HG02938 (cell line): Measurements from ENCODE around the gene IPO4.

Experiments
- ATAC-seq: cut with Tn5 transposase; IDR thresholded peaks from one replicate; pipeline ENCODE4 v1.9.1; 2021; ENCODE audit warnings: mild to moderate bottlenecking, moderate library complexity; ENCODE audit not compliant: unreplicated experiment

The IPO4 gene

DNA sequence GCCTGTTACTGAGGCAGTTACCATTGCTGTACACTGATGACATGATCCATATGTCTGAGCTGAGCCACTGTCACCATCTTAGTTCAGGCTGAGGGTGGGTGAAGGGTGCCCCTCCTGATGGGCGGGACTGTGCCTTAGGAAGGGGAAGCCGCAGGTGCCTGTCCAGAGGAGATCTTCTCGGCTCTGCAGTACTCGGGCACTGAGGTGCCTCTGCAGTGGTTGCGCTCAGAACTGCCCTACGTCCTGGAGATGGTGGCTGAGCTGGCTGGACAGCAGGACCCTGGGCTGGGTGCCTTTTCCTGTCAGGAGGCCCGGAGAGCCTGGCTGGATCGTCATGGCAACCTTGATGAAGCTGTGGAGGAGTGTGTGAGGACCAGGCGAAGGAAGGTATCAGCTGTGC is 37.6 kb downstream of the IPO4 start:
- no peak for ATAC-seq

DNA sequence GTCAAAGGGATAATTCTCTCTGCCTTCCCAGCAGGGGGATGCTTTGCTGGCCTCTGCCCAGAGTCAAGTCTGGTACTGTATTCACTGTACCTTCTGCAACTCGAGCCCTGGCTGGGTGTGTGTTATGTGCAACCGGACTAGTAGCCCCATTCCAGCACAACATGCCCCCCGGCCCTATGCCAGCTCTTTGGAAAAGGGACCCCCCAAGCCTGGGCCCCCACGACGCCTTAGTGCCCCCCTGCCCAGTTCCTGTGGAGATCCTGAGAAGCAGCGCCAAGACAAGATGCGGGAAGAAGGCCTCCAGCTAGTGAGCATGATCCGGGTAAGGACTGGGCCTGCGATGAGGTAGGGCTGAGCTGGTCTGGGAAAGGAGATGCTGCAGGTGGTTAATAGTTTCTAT is 38.0 kb downstream of the IPO4 start:
- ATAC-seq: no peak

DNA sequence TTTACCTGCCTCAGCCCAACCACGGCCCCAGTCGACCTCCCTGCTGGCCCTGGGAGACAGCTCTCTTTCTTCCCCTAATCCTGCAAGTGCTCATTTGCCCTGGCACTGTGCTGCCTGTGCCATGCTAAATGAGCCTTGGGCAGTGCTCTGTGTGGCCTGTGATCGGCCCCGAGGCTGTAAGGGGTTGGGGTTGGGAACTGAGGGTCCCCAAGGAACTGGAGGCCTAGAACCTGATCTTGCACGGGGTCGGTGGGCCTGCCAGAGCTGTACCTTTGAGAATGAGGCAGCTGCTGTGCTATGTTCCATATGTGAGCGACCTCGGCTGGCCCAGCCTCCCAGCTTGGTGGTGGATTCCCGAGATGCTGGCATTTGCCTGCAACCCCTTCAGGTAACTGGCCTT is 38.6 kb downstream of the IPO4 start:
- no peak for ATAC-seq

DNA sequence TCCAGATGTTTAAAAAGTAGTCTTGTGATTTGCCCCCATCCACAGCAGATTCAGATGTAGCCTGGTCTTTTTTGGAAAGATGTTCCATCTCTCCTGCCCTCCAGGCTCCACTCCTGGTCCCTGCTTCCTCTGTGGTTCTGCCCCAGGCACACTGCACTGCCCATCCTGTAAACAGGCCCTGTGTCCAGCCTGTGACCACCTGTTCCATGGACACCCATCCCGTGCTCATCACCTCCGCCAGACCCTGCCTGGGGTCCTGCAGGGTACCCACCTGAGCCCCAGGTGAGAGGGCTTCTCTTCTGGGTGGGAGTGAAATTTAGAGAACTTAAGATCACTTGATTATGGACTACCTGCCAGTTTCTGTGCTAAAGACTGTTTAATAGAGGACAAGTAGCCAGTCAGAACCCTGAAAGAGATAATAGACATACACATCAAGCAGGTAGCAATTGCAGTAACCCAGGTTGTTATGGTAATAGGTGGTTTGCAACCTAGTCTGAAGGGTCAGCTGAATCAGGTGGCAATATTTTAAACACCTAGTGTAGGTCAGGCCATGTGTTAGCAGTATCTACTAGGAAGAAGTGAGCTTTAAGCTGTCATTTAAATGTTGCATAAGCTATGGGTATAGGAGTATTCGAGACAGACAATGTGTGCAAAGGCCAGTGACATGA is 39.2 kb downstream of the IPO4 start:
- no peak for ATAC-seq

DNA sequence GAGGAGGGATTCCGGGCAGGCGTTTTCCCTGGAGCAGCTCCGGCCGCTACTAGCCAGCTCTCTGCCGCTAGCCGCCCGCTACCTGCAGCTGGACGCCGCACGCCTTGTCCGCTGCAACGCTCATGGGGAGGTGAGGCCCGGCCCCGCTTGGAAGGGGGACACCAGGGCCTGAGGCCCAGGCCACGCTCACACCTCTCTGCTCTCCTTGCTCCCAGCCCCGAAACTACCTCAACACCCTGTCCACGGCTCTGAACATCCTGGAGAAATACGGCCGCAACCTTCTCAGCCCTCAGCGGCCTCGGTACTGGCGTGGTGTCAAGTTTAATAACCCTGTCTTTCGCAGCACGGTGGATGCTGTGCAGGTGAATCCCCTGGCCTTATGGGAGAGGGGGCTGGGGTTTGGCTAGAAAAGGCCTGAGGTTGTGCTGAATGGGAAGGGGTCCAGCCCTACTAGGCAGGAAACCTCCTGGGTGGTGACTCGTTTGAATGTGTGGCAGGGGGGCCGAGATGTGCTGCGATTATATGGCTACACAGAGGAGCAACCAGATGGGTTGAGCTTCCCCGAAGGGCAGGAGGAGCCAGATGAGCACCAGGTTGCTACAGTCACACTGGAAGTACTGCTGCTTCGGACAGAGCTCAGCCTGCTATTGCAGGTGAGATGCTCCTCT is 40.7 kb downstream of the IPO4 start:
- ATAC-seq: no peak

DNA sequence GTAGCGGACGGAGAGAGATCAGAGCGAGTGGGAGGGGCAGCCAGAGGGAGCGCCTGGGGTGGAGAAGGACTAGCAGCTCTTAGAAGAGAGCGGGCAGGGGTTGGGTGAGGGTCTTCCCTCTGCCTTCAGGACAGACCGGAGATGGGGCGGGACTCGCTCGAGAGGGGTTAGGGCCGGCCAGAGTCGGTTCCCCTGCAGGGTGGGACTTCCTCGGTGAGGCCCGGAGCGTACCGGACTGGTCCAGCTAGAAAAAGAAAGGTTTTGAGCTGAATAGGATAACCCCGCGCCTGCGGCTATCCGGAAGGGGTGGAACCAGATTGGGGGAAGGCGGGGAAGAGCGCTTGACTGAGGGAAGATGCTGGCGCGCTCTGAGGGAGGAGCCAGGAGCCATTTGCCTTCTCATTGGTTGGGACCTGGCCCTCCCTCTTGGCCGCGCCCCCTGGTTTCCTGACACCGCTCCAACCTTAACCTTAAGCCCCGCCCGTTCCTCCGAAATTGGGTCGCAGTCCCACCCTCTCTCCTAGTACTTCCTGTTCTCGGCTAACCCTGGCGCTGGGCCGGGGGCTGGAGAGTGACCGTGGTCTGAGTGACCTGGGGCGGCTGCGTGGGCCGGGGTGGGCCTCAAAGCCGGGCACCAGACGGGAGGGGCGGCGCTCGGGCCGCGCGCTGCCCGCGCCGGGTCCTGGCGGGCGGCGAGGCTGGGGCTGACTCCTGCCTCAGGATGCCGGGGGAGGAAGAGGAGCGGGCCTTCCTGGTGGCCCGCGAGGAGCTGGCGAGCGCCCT is 41.4 kb downstream of the IPO4 start, which contains the start of gene RNF31:
Gene RNF31, plus strand, starts transcription at position 521 of the 783 bp plus-strand sequence. Its CDS starts 201 bp downstream, at position 722.
- peak; percentile 85 for ATAC-seq

DNA sequence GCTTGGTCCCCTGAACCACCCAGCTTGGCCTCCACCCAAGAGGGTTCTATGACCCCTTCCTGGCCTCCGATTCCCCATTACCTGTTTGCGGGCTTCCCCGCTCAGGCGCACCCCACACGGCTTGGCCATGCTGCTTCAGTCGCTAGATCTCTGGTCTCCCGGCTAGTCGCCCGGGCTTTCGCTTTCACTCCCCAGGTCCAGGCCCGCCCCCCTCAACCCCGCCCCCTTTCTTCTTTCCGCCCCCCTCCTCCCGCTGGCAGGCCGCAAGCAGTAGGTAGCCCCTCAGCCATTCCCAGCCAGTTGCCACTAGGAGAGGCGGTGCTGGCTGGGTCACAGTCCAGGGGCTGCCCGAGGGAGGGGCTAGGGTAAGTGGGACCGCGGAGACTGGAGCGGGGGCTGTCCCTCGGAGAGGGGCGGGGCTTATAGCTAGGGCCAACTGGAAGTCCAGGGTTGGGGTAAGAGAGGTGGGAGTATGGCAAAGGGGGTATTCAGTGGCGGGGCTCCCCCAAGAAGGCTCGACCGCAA is 42.1 kb downstream of the IPO4 start, which contains the start of gene PSME2:
Gene PSME2, minus strand, starts transcription at position 158 of the 525 bp plus-strand sequence. Its CDS starts 29 bp downstream, at position 129.
- ATAC-seq: peak; percentile 53

DNA sequence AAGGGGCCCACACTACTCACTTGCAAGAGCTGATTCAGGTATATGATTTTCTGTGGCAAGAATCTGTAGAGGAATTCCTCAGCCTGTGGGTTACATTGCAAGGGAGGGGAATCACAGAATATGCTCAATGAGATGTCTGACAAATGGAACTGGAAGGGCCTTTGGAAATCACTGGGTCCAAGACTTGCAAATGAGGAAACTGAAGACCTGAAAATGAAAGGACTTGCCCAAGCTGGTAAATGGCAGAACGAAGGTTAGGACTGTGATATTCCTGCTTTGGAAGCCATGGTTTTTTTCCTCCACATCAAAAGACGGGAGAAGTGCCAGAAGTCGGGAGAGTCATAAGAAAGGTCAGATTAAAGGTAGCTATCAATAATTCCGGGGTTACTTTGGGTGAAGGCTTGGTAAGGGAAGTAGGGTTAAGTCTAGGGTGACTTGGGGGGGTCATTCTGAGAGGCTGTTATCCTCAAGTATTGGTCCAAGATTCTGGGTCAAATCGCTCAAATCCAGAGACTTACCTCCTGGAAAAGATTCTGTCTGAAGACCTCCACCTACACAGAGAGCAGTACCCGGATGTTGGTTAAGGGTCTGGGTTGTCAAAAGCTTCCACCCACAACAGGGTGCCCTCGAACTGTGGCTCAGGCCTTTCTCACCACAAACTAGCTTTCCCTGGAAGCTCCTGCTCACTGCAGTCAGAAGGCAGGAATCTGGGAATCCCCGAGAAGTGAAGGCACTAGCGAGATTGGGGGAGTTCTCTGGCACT is 42.7 kb downstream of the IPO4 start:
- no peak for ATAC-seq

DNA sequence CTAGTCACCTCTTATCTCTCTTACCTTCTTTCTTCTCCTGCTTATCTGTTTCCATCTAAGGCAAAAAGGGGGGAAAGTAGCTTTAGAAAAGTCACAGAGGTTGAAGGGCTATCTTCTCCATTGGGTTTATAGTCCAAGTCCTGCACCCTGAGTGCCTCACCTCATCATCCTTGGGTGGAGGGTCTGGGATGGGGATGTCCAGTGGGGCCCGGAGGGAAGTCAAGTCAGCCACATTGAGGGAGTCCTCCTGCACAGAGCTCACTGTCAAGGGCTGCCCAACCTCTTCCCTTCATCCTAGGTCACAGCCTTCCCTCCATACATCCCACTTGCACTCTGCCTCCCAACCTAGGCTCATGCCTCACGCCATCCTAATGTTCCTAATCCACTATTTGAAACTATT is 43.4 kb downstream of the IPO4 start:
- no peak for ATAC-seq

DNA sequence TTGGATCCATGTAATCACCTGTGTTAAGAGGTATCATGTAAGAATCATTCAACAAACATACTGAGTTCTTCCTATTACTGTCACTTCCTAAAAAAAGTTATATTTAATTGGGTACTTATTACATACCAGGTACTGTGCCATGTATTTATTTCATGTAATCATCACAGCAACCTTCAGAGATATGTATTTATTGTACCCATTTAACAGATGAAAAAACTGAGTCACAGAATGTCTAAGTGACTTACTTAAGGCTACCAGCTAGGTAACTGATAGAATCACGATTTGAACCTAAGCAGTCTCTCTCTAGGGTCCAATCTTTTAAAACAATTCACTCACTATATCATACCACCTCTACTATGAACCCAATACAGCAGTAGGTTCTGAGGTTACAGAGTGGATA is 44.2 kb downstream of the IPO4 start:
- no peak for ATAC-seq

DNA sequence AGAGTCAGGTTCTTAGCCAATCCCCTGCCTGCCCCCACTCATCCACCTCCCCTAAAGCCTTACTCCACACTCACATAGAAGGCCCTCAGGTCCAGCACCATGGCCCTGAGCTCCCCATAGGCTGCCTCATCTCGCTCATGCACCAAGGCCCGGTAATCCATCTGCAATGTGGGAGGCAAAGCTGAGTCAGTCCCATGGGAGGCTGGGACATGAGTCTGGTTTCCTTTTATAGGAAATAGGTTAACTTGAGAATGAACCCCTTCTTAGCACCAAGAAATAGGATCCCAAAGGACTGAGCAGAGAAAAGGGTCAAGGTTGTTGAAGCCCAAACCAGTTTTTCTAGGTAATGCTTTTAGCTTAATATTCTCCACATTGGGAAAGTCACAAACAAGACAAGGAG is 45.1 kb downstream of the IPO4 start:
- no peak for ATAC-seq

DNA sequence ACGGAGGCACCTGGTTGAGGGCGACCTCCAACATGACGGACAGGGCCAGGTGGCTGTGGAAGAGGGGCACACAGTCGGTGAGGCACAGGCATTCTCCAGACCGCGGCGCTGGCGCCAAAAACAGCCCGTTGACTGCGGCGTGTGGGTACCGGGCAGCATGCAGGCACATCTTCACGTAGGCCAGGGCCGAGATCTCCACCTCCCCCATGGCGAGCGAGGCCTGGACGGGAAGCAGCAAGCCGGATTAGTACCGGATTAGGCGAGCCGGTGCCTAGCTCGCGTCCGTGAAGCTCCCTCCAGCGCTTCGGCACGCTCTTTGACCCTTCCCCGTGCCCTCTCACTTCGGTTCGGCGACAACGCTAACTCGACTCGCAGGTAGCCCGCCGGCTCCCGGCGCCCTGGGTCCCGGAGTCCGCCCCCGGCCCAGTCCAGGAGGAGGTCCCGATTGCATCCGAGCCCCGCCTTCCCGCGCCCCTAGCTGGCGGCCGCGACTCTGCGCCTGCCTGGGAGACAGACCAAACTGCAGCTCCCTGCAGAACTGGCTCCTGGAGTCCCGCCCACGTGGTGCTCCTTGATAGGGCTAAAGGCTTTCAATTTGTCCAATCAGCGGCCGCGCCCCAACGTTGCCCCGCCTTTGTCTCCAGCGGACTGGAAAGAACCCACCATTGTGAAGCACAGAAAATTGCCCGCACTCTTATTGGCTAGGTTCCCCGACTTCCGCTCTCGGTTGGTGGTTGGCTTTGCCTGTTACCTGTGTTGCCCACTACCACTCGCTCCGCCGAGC is 47.3 kb downstream of the IPO4 start, which contains the start of gene EMC9:
Gene EMC9, minus strand, starts transcription at position 495 of the 784 bp plus-strand sequence. Its CDS starts 287 bp downstream, at position 208.
- peak; percentile 86 for ATAC-seq

DNA sequence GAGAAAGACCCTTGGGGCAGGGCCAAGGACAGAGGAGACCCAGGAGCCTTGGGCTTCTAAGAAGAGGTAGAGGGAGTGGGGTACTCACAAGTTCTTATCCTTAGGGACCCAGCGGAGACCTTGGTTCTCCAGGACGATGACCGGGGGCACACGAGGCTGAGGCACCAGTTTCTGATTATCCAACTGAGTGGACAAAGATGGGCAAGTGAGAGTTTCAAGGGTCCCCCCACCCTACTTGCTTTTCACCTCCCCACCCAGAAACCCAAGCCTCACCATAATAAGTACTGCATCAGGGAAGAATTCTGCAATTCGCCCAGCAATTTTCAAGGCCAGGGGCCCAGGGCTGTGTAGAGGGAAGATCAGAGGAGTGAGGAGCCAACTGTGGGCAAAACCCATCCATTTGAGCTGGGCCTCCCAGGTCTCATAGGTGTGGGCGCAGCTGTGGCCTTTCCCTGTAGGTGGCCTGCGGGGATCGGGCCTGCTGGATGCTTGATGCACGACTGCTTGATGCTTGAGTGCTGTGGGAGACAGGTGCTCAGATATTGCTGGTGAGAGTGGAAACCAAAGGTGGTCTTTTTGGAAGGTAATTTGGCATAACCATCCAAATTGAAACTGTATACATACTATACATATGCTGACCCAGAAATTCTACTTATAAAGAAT is 49.2 kb downstream of the IPO4 start:
- ATAC-seq: no peak

DNA sequence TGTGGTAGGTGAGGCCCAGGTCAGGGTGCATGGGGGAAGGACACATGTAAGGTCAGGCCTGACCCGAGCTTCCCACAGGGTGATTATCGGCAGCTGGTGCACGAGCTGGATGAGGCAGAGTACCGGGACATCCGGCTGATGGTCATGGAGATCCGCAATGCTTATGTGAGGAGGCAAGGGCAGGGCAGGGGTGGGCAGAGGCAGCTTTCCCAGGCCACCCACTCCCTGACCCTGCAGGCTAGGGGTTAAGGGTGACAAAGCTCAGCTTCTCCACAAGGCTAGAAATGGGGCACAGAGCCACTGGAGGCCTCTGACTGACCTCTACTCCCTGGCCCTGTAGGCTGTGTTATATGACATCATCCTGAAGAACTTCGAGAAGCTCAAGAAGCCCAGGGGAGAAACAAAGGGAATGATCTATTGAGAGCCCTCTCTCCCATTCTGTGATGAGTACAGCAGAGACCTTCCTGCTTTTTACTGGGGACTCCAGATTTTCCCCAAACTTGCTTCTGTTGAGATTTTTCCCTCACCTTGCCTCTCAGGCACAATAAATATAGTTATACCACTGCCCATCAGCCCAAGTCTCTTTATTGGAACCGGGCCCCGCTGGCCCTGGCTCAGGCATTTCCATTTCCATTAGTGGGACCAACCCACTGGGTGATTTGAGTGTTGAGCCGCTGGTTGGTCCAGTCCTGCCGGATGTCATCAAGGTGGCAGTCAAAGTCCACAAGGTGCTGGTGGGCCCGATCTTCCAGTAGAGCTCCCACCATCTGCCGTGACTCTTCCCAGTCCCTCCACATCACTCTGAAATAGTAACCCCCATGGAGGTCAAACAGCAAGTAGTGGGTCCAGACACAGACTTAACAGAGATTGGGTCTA is 50.0 kb downstream of the IPO4 start:
- no peak for ATAC-seq

DNA sequence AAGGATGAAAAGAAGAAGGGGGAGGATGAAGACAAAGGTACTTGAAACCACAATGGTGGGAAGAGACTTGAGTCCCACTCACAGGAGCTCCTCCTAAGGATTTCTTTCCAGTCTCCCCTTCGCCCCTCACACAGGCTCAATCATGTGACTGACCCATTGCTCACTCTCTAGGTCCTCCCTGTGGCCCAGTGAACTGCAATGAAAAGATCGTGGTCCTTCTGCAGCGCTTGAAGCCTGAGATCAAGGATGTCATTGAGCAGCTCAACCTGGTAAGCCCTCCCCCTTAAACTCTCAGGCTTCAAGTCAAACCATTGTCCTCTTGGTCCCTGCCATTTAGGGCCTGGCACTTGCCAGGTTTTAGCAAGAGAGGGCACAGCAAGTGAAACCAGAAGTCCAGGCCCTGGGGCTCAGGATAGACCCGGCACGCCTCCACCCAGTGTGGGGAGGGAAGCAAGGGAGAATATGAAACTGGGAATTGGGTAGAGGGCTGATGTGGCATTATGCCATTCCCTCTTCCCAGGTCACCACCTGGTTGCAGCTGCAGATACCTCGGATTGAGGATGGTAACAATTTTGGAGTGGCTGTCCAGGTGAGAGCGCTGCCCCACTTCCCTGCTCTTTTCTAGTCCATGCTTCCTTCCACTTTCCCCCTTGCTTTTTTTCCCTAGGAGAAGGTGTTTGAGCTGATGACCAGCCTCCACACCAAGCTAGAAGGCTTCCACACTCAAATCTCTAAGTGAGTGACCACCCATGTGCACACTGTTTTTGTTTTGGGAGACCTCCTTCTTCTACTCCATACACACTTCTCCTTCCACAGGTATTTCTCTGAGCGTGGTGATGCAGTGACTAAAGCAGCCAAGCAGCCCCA is 50.9 kb downstream of the IPO4 start:
- no peak for ATAC-seq

DNA sequence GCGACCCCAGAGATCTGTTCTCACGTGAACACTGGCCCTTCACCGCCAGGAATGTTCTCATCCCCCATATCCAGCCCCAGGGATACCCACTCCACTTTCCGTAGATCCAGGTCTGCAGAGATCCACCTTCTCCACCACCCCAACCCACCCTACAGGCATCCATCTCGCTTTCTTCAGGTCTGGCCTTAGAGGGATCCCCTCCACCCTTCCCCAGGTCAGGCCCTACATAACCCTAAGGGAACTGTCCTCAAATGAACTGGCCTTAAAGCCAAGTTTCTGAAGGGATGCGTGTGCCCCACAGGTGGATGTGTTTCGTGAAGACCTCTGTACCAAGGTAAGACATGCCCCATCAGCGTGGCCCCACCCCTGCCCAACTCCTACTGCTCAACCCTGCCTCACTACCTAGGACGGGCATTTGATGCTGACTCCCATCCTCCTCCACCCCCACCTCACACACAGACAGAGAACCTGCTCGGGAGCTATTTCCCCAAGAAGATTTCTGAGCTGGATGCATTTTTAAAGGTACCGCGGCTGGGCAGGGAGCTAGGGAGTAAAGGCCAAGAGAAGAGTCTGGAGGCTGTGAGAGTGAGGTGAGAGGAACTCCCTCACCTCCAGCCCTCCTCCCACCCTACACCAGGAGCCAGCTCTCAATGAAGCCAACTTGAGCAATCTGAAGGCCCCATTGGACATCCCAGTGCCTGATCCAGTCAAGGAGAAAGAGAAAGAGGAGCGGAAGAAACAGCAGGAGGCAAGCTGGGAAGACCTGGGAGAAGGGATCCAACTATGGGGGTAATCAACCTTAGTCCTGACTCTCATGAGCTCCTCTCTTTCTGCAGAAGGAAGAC is 51.7 kb downstream of the IPO4 start:
- no peak for ATAC-seq
